ENCODE results near the gene TMEM63B.

TMEM63B gene

GRCh38 chr6:44166591-44167184, 39.3 kb downstream of the TMEM63B start:
- TF ChIP-seq TAF1 (IDR thresholded peaks at IDR 0.05; ENCODE audit: low read depth) (no peak), RAD21 (IDR thresholded peaks at IDR 0.05; ENCODE audit: low read depth) (no peak), CEBPB (IDR thresholded peaks at IDR 0.05) (no peak), EGR1 (IDR thresholded peaks at IDR 0.05) (no peak), ZBTB7A (IDR thresholded peaks at IDR 0.05; ENCODE audit: low read depth) (no peak), NFIC (IDR thresholded peaks at IDR 0.05) (no peak), TCF12 (IDR thresholded peaks at IDR 0.05; ENCODE audit: low read depth) (no peak), MAX (IDR thresholded peaks at IDR 0.05) (no peak), REST (IDR thresholded peaks at IDR 0.05; ENCODE audit: low read depth) (no peak), USF1 (IDR thresholded peaks at IDR 0.05) (no peak), EP300 (IDR thresholded peaks at IDR 0.05; ENCODE audit: borderline replicate concordance) (no peak), CREB1 (IDR thresholded peaks at IDR 0.05; ENCODE audit: low read depth) (no peak), TEAD4 (IDR thresholded peaks at IDR 0.05) (no peak), FOXM1 (IDR thresholded peaks at IDR 0.05; ENCODE audit: borderline replicate concordance, low read depth) (no peak), YY1 (IDR thresholded peaks at IDR 0.05; ENCODE audit: low read depth) (no peak)

- TF ChIP-seq CEBPB (IDR thresholded peaks at IDR 0.05) (no peak), NFIC (IDR thresholded peaks at IDR 0.05) (no peak), YY1 (IDR thresholded peaks at IDR 0.05; ENCODE audit: low read depth) (no peak), TCF12 (IDR thresholded peaks at IDR 0.05; ENCODE audit: low read depth) (no peak)
Measured at GRCh38 chr6:44167567-44167966, 40.2 kb downstream of the TMEM63B start.

GRCh38 chr6:44169154-44169553, 41.8 kb downstream of the TMEM63B start:
- no peak for TF ChIP-seq TCF12 (IDR thresholded peaks at IDR 0.05; ENCODE audit: low read depth)
- no peak for TF ChIP-seq YY1 (IDR thresholded peaks at IDR 0.05; ENCODE audit: low read depth)
- no peak for TF ChIP-seq MAX (IDR thresholded peaks at IDR 0.05)
- TF ChIP-seq NFIC (IDR thresholded peaks at IDR 0.05): no peak
- TF ChIP-seq CREB1 (IDR thresholded peaks at IDR 0.05; ENCODE audit: low read depth): no peak
- TF ChIP-seq REST (IDR thresholded peaks at IDR 0.05; ENCODE audit: low read depth): no peak
- TF ChIP-seq TAF1 (IDR thresholded peaks at IDR 0.05; ENCODE audit: low read depth): no peak

- no peak for TF ChIP-seq EP300 (IDR thresholded peaks at IDR 0.05; ENCODE audit: borderline replicate concordance)
- TF ChIP-seq RAD21 (IDR thresholded peaks at IDR 0.05; ENCODE audit: low read depth): no peak
- TF ChIP-seq YY1 (IDR thresholded peaks at IDR 0.05; ENCODE audit: low read depth): no peak
- no peak for TF ChIP-seq FOXM1 (IDR thresholded peaks at IDR 0.05; ENCODE audit: borderline replicate concordance, low read depth)
- no peak for TF ChIP-seq EGR1 (IDR thresholded peaks at IDR 0.05)
Measured at GRCh38 chr6:44169886-44170570, 42.7 kb downstream of the TMEM63B start.

GRCh38 chr6:44171899-44172546, 44.7 kb downstream of the TMEM63B start:
- 0 out of 2 replicates have a peak, but pooled peaks have one; percentile 13 for TF ChIP-seq ZBTB7A (IDR thresholded peaks at IDR 0.05; ENCODE audit: low read depth)
- no peak for TF ChIP-seq REST (IDR thresholded peaks at IDR 0.05; ENCODE audit: low read depth)
